Activated CD8-positive, alpha-beta memory T cell treated with anti-CD3 and anti-CD28 coated beads, Interleukin-2, amount 50 U/mL, for 24 hours (primary cell): Measurements from ENCODE around the gene WDR54.
A peak's percentile ranks its signal among the peaks of the same experiment; 100 is the strongest.
"Not testable (repeated sequence)": the region's sequence is repeated elsewhere in the genome, so short reads cannot be mapped to it uniquely, and the experiment has no call there.

ENCODE experiments used
- DNase-seq: peaks from one replicate; pipeline ENCODE4 v3.0.0-alpha.2; 2020; ENCODE audit errors: extremely low read depth

Gene WDR54

GRCh38 chr2:74457129-74457548, 35.6 kb downstream of the WDR54 start:
- no peak for DNase-seq

- peak; percentile 61 for DNase-seq
These were observed 36.1 kb downstream of the WDR54 start for GRCh38 chr2:74457549-74458131.

- DNase-seq: peak; percentile 99
These were observed 36.8 kb downstream of the WDR54 start, which contains the start of gene WBP1 for GRCh38 chr2:74458132-74458937. Gene WBP1, plus strand, starts transcription at chr2:74458438. Its CDS starts 165 bp downstream, at chr2:74458603.

- DNase-seq: no peak
These were observed 37.4 kb downstream of the WDR54 start for GRCh38 chr2:74458938-74459363.

- DNase-seq: not testable (repeated sequence)
These were observed 38.1 kb downstream of the WDR54 start for GRCh38 chr2:74459503-74460118.

GRCh38 chr2:74460187-74460586, 38.7 kb downstream of the WDR54 start:
- not testable (repeated sequence) for DNase-seq

- no peak for DNase-seq
These were observed 39.9 kb downstream of the WDR54 start for GRCh38 chr2:74461187-74462053.

GRCh38 chr2:74462054-74462785, 40.7 kb downstream of the WDR54 start:
- no peak for DNase-seq

GRCh38 chr2:74462786-74463105, 41.2 kb downstream of the WDR54 start:
- no peak for DNase-seq

- DNase-seq: no peak
These were observed 42.9 kb downstream of the WDR54 start for GRCh38 chr2:74464406-74464805.

GRCh38 chr2:74470742-74471141, 49.2 kb downstream of the WDR54 start:
- not testable (repeated sequence) for DNase-seq

GRCh38 chr2:74471332-74472065, 50.0 kb downstream of the WDR54 start:
- DNase-seq: no peak

- peak; percentile 88 for DNase-seq
These were observed 50.8 kb downstream of the WDR54 start, which contains the start of gene MRPL53 for GRCh38 chr2:74472086-74472944. Gene MRPL53, minus strand, starts transcription at chr2:74472680. Its CDS starts 20 bp downstream, at chr2:74472660.

GRCh38 chr2:74472945-74473258, 51.4 kb downstream of the WDR54 start:
- no peak for DNase-seq

GRCh38 chr2:74474481-74474880, 53.0 kb downstream of the WDR54 start:
- no peak for DNase-seq

- no peak for DNase-seq
These were observed 53.4 kb downstream of the WDR54 start for GRCh38 chr2:74474899-74475298.
